Fibroblast of lung (primary cell): Measurements from ENCODE around the gene PCSK6. TPM values are rescaled to one million over a fixed set of nuclear protein-coding genes. Genes with fewer than 3 reads are reported as not detected.

Experiments
- DNase-seq, 2 donors: peaks; one replicate each; pipeline versions ENCODE4 v3.0.0 to v3.0.0-alpha.2; 2010; ENCODE audit warnings: low read depth in 2 of 2
- H2AFZ ChIP-seq: 2 replicates; pipeline ENCODE4 v1.5.1; 2012; ENCODE audit warnings: low read length, control low read depth, inconsistent platforms
- H3K27ac ChIP-seq: 2 replicates; pipeline ENCODE4 v1.5.1; 2011; ENCODE audit warnings: low read length, control low read depth; ENCODE audit not compliant: insufficient read depth
- H3K27me3 ChIP-seq: 2 replicates; pipeline ENCODE4 v1.5.1; 2011; ENCODE audit warnings: mild to moderate bottlenecking, low read length; ENCODE audit not compliant: control insufficient read depth, insufficient read depth
- H3K36me3 ChIP-seq: 2 replicates; pipeline ENCODE4 v1.5.1; 2011; ENCODE audit warnings: low read length; ENCODE audit not compliant: control insufficient read depth, insufficient read depth
- H3K4me1 ChIP-seq: 2 replicates; pipeline ENCODE4 v1.5.1; 2011; ENCODE audit warnings: low read length; ENCODE audit not compliant: control insufficient read depth, insufficient read depth; ENCODE audit errors: extremely low read depth
- H3K4me2 ChIP-seq: 2 replicates; pipeline ENCODE4 v1.5.1; 2011; ENCODE audit warnings: low read length, control low read depth; ENCODE audit not compliant: insufficient read depth; ENCODE audit errors: extremely low read depth
- H3K4me3 ChIP-seq, 4 experiments: fragments of 200-600 bp in 1 of 4; sonication (generic) in 1 of 4; replicated peaks in 1 of 4; 2 replicates each; pipeline ENCODE4 v1.5.1; 2011 to 2016; ENCODE audit warnings: low read length in 4 of 4, low read depth in 3 of 4, mild to moderate bottlenecking in 3 of 4, control low read depth in 2 of 4, inconsistent platforms in 1 of 4, mixed read lengths in 1 of 4; ENCODE audit not compliant: insufficient read depth in 1 of 4; ENCODE audit errors: control extremely low read depth in 1 of 4
- H3K79me2 ChIP-seq: 2 replicates; pipeline ENCODE4 v1.5.1; 2012; ENCODE audit warnings: mild to moderate bottlenecking, low read length, inconsistent platforms; ENCODE audit not compliant: control insufficient read depth, insufficient read depth
- H3K9ac ChIP-seq: 2 replicates; pipeline ENCODE4 v1.5.1; 2011; ENCODE audit warnings: mild to moderate bottlenecking, low read length, control low read depth; ENCODE audit not compliant: insufficient read depth
- H3K9me3 ChIP-seq: 2 replicates; pipeline ENCODE4 v1.5.1; 2012; ENCODE audit warnings: low read depth, low read length; ENCODE audit not compliant: control insufficient read depth, insufficient read depth
- H4K20me1 ChIP-seq: 2 replicates; pipeline ENCODE4 v1.5.1; 2011; ENCODE audit warnings: low read length; ENCODE audit not compliant: control insufficient read depth, insufficient read depth; ENCODE audit errors: extremely low read depth
- EZH2 ChIP-seq: IDR thresholded peaks from 2 replicates; pipeline ENCODE4 v1.5.1; 2012; ENCODE audit warnings: low read length, control low read depth, mild to moderate bottlenecking; ENCODE audit errors: missing control alignments
- polyA plus RNA-seq, 2 donors: library from polyadenylated mRNA; depleted of rRNA in 1 of 2; stranded (reverse) in 1 of 2; unstranded in 1 of 2; fragments of >200 nt; gene quantifications; 2 replicates each; pipeline ENCODE4 v1.2.1, GENCODE V29; 2011 to 2012; ENCODE audit warnings: missing spikeins in 1 of 2
- total RNA-seq: library from RNA; depleted of rRNA; stranded (reverse); fragments of >200 nt; gene quantifications from 2 replicates; pipeline ENCODE4 v1.2.1, GENCODE V29; 2014
- TF ChIP-seq, protein P1 (sequence below), 2 donors: IDR thresholded peaks in 1 of 2; conservative IDR thresholded peaks in 1 of 2; 1 replicate in 1 of 2; 2 replicates in 1 of 2; pipeline ENCODE4 v1.5.1; 2011 to 2012; ENCODE audit warnings: low read length in 2 of 2, control low read depth in 1 of 2, inconsistent platforms in 1 of 2, low read depth in 1 of 2, mild to moderate bottlenecking in 1 of 2

PCSK6 gene
- total and polyA plus RNA-seq, 2 donors (not counting 1 experiment from before 2014, with no cell fraction given), result 0.02 to 0.83 TPM

DNA sequence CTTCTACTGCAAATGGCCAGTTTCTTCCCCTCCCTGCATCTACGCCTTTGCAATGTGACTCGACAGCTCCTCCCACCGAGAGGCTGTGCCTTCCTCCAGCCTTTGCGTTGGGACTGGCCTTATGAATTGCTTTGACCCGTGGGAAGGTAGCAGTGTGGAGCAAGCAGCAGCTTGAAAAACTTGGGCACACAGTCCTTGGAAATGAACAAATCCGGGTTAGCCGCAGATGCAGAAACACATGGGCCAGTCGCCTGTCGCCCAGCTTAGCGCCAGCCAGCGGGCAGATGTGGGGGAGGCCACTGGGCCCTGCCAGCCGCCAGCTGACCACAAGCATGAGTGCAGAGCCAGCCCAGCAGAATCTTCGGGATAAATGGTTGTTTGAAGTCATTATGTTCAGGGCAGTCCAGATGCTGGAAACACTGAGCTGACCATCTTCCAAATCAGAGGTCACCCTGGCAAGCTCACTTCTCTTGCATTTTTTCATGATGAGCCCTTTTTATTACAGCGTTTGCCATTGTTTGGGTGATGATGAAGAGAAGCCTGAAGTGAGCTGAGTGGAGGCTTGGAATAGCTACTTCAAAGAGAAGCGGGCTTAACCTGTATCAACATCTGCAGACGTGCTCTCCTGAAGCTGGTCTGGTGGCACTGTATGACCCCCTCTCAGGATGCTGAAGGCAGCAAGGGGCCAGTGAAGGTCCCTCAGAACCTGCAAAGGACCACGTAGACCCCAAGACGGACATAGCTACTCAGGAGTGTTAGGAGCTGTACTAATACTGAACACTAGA, 222.0 kb downstream of the PCSK6 start:
- Histone ChIP-seq H2AFZ (no peak overlapping the region), H3K27ac (peak overlapping the region; percentile 87)

DNA sequence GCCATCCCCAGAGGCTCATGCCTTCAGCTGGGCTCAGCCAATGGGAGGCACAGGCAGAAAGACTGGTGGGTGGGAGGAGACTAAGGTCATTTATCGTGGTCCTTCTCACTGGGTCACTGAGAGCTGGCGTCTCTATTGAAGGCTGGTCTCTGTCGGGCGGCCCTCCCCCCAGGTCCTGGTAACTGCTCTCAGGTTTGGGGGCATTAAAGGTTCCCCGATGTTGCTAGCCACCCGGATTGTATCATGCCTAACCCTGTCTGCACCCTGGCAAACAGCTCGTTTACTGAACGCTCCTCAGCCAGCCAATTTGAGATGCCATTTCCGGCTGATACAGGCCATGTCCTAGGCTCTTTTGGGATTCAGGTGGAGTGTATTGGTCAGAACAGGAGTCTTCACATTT, 222.7 kb downstream of the PCSK6 start:
- peak overlapping the region; percentile 28 for H3K9ac ChIP-seq
- TF ChIP-seq EZH2, result no peak
- TF ChIP-seq, protein P1, sequence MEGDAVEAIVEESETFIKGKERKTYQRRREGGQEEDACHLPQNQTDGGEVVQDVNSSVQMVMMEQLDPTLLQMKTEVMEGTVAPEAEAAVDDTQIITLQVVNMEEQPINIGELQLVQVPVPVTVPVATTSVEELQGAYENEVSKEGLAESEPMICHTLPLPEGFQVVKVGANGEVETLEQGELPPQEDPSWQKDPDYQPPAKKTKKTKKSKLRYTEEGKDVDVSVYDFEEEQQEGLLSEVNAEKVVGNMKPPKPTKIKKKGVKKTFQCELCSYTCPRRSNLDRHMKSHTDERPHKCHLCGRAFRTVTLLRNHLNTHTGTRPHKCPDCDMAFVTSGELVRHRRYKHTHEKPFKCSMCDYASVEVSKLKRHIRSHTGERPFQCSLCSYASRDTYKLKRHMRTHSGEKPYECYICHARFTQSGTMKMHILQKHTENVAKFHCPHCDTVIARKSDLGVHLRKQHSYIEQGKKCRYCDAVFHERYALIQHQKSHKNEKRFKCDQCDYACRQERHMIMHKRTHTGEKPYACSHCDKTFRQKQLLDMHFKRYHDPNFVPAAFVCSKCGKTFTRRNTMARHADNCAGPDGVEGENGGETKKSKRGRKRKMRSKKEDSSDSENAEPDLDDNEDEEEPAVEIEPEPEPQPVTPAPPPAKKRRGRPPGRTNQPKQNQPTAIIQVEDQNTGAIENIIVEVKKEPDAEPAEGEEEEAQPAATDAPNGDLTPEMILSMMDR (conservative IDR thresholded peaks at IDR 0.05 in 1 of 2, IDR thresholded peaks at IDR 0.05 in 1 of 2; ENCODE audit: low read depth in 1 of 2, low read length in 2 of 2), result no peak

More for the DNA sequence above, 222.0 kb downstream of the PCSK6 start:
- Histone ChIP-seq H3K4me3 (no peak overlapping the region), H3K27me3 (no peaks in the 10 kb centered on the region), H4K20me1 (no peaks in the 10 kb centered on the region), H3K36me3 (peaks cover 7% of the 10 kb centered on the region), H3K4me1 (peaks cover 14% of the 10 kb centered on the region), H3K4me2 (peak overlapping the region; percentile 66), H3K79me2 (no peaks in the 10 kb centered on the region), H3K9ac (no peak overlapping the region), H3K9me3 (no peaks in the 10 kb centered on the region)
- peak; percentile 85 to 94 for DNase-seq
- no peak for TF ChIP-seq EZH2
- TF ChIP-seq, protein P1 (conservative IDR thresholded peaks at IDR 0.05 in 1 of 2, IDR thresholded peaks at IDR 0.05 in 1 of 2; ENCODE audit: low read depth in 1 of 2, low read length in 2 of 2), result peak in 1 of 2 donors; percentile 8

DNA sequence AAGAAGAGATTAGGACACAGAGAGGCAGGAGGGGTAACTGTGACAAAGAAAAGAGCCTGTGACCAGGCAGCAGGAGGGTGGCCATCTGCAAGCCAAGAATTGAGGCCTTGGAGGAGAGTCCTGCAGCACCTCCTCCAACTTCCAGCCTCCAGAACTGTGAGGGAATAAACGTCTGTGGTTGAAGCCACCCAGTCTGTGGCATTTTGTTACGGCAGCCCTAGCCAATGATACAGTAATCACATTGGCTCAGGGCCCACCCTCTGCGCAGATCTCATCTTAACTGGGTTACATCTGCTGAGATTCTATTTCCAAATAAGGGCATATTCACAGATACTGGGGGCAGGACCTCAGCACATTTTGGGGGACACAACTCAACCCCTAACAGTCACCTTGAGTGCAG, 223.5 kb downstream of the PCSK6 start:
- H3K27ac ChIP-seq, result peak overlapping the region; percentile 87
- peak; percentile 75 to 91 for DNase-seq
- peaks cover 3% of the 10 kb centered on the region for H3K36me3 ChIP-seq
- no peaks in the 10 kb centered on the region for H4K20me1 ChIP-seq
- H3K4me2 ChIP-seq, result no peak overlapping the region
- H3K9me3 ChIP-seq, result no peaks in the 10 kb centered on the region
- no peak overlapping the region for H3K9ac ChIP-seq
- H3K4me1 ChIP-seq, result peaks cover 14% of the 10 kb centered on the region
- no peak overlapping the region for H3K4me3 ChIP-seq
- peaks cover 5% of the 10 kb centered on the region for H3K27me3 ChIP-seq
- TF ChIP-seq, protein P1 (conservative IDR thresholded peaks at IDR 0.05 in 1 of 2, IDR thresholded peaks at IDR 0.05 in 1 of 2; ENCODE audit: low read depth in 1 of 2, low read length in 2 of 2), result no peak
- no peak for TF ChIP-seq EZH2
- H3K79me2 ChIP-seq, result no peaks in the 10 kb centered on the region
- H2AFZ ChIP-seq, result no peak overlapping the region

More for the DNA sequence above, 222.7 kb downstream of the PCSK6 start:
- Histone ChIP-seq H3K36me3 (peaks cover 3% of the 10 kb centered on the region), H3K4me3 (no peak overlapping the region), H3K79me2 (no peaks in the 10 kb centered on the region), H2AFZ (no peak overlapping the region), H4K20me1 (no peaks in the 10 kb centered on the region), H3K9me3 (no peaks in the 10 kb centered on the region), H3K4me2 (peak overlapping the region; percentile 66), H3K27ac (peak overlapping the region; percentile 87), H3K27me3 (peaks cover 2% of the 10 kb centered on the region), H3K4me1 (peaks cover 14% of the 10 kb centered on the region)
- no peak for DNase-seq
